Testis (tissue), 3 donors: ENCODE measurements around the gene UBALD1. TPM values are rescaled to one million over a fixed set of nuclear protein-coding genes. Genes with fewer than 3 reads are reported as not detected.
A peak's percentile ranks its signal among the peaks of the same experiment; 100 is the strongest.

Experiments
- DNase-seq: peaks from one replicate; pipeline ENCODE4 v3.0.0-alpha.2; 2019
- H3K27ac ChIP-seq, 2 donors: fragments of 200-600 bp; sonication (generic); one replicate each; pipeline ENCODE4 v1.5.1; 2019
- H3K27me3 ChIP-seq: fragments of 200-600 bp; sonication (generic); one replicate; pipeline ENCODE4 v1.5.1; 2019
- H3K36me3 ChIP-seq: fragments of 200-600 bp; sonication (generic); one replicate; pipeline ENCODE4 v1.5.1; 2017; ENCODE audit warnings: low read depth; ENCODE audit errors: missing control alignments
- H3K4me1 ChIP-seq: fragments of 200-600 bp; sonication (generic); one replicate; pipeline ENCODE4 v1.5.1; 2019
- H3K4me3 ChIP-seq, 2 donors: fragments of 200-600 bp; sonication (generic); one replicate each; pipeline ENCODE4 v1.5.1; 2017 to 2019
- H3K9me3 ChIP-seq: fragments of 200-600 bp; sonication (generic); one replicate; pipeline ENCODE4 v1.5.1; 2017
- CTCF ChIP-seq, 3 experiments: fragments of 450-650 bp in 2 of 3; fragments of 200-600 bp in 1 of 3; sonication (generic) in 1 of 3; IDR thresholded peaks; one replicate each; pipeline ENCODE4 v1.5.1; 2016 to 2019; ENCODE audit warnings: antibody characterized with exemption in 3 of 3, mild to moderate bottlenecking in 2 of 3, moderate library complexity in 1 of 3
- POLR2A ChIP-seq: fragments of 450-650 bp; IDR thresholded peaks from one replicate; pipeline ENCODE4 v1.6.1; 2017; ENCODE audit warnings: antibody characterized with exemption, mild to moderate bottlenecking, moderate library complexity
- WGBS, 2 donors: methylation state at CpG; one replicate each; pipeline ENCODE4 v1.1.5; 2018; 5-methylcytosine and 5-hydroxymethylcytosine counted together
- intact Hi-C: fragments of 100-400 bp; cut with DNase I; formaldehyde crosslinking; loops from one replicate; pipeline ENCODE4 v1.15.1; 2023; ENCODE audit warnings: low total_unique reads
- polyA plus RNA-seq: library from polyadenylated mRNA; stranded (reverse); fragments of 350-450 nt; fragmentation: Illumina TruSeq; extraction: RNeasy Lipid Tissue Mini Kit (QIAGEN cat#74804); gene quantifications from one replicate; pipeline ENCODE4 v1.2.3, GENCODE V29; 2014; ENCODE audit warnings: low read depth, low replicate concordance; ENCODE audit not compliant: insufficient read depth
- total RNA-seq, 2 donors: library from RNA; depleted of rRNA; stranded (reverse); fragments of >200 nt; gene quantifications; one replicate each; pipeline ENCODE4 v1.2.3, GENCODE V29; 2016

UBALD1 gene
- total and polyA plus RNA-seq, 3 donors from 2014 or later: 15.9 to 33.3 (median 25.0) TPM

- H3K9me3 ChIP-seq: no peaks in the 10 kb centered on the region
- H3K36me3 ChIP-seq: no peaks in the 10 kb centered on the region
- H3K4me3 ChIP-seq: no peak overlapping the region
- 86 to 93% methylated on average over 1 to 6 of the region's 6 CpGs for WGBS, 2 donors
- TF ChIP-seq CTCF (IDR thresholded peaks at IDR 0.05): no peak
- TF ChIP-seq POLR2A: no peak
- H3K27me3 ChIP-seq: no peaks in the 10 kb centered on the region
- intact Hi-C loops: no loop called here
- H3K27ac ChIP-seq: no peak overlapping the region
- H3K4me1 ChIP-seq: peaks cover 21% of the 10 kb centered on the region
- no peak for DNase-seq
Measured at GRCh38 chr16:4655801-4656200, 41.1 kb upstream of the UBALD1 start.

GRCh38 chr16:4654964-4655590, 40.4 kb upstream of the UBALD1 start:
- Histone ChIP-seq H3K27me3 (no peaks in the 10 kb centered on the region), H3K27ac (no peak overlapping the region), H3K4me3 (no peak overlapping the region), H3K9me3 (no peaks in the 10 kb centered on the region), H3K36me3 (no peaks in the 10 kb centered on the region), H3K4me1 (peaks cover 20% of the 10 kb centered on the region)
- intact Hi-C loops: no loop called here
- TF ChIP-seq CTCF (IDR thresholded peaks at IDR 0.05): no peak
- TF ChIP-seq POLR2A: no peak
- no peak for DNase-seq
- 89 to 96% methylated on average over 7 to 12 of the region's 12 CpGs for WGBS, 2 donors

GRCh38 chr16:4654011-4654963, 39.6 kb upstream of the UBALD1 start:
- Histone ChIP-seq H3K27ac (no peak overlapping the region), H3K27me3 (no peaks in the 10 kb centered on the region), H3K9me3 (no peaks in the 10 kb centered on the region), H3K36me3 (no peaks in the 10 kb centered on the region), H3K4me3 (no peak overlapping the region), H3K4me1 (peaks cover 15% of the 10 kb centered on the region)
- peak; percentile 45 for DNase-seq
- TF ChIP-seq POLR2A: no peak
- TF ChIP-seq CTCF (IDR thresholded peaks at IDR 0.05): no peak
- WGBS, 2 donors: 65 to 72% methylated on average over 16 of the region's 16 CpGs
- intact Hi-C loops: no loop called here

- DNase-seq: no peak
- Histone ChIP-seq H3K9me3 (no peaks in the 10 kb centered on the region), H3K4me1 (peaks cover 15% of the 10 kb centered on the region), H3K4me3 (no peak overlapping the region), H3K27ac (no peak overlapping the region), H3K27me3 (no peaks in the 10 kb centered on the region), H3K36me3 (no peaks in the 10 kb centered on the region)
- WGBS, 2 donors: 91 to 93% methylated on average over 19 to 25 of the region's 25 CpGs
- TF ChIP-seq POLR2A (no peak), CTCF (IDR thresholded peaks at IDR 0.05) (no peak)
- intact Hi-C loops: no loop called here
Measured at GRCh38 chr16:4652561-4652960, 37.9 kb upstream of the UBALD1 start.
